GM12892 (cell line): ENCODE measurements around the gene PRSS21.

Experiments used
- POLR2A ChIP-seq: IDR thresholded peaks from 2 replicates; pipeline ENCODE4 v1.6.1; 2011; ENCODE audit warnings: low read depth, low read length, control low read depth
- POLR2AphosphoS5 ChIP-seq: IDR thresholded peaks from 2 replicates; pipeline ENCODE4 v1.6.1; 2011; ENCODE audit warnings: low read depth, low read length, control low read depth

- TF ChIP-seq POLR2A, result 0 out of 2 replicates have a peak, but pooled peaks have one; percentile 7
- TF ChIP-seq POLR2AphosphoS5, result peak; percentile 29; the same call in 1 of the 2 replicates
Observed at GRCh38 chr16:2767891-2768290, 49.1 kb upstream of the PRSS21 start.
